GM18526 (cell line): ENCODE measurements around the gene UBE2E2.

Experiments
- POLR2A ChIP-seq: IDR thresholded peaks from 3 replicates; pipeline ENCODE4 v1.6.1; 2011; ENCODE audit not compliant: insufficient read length; ENCODE audit errors: extremely low read depth

The UBE2E2 gene

GRCh38 chr3:23248594-23249131 is 45.5 kb downstream of the UBE2E2 start:
- TF ChIP-seq POLR2A = no peak

GRCh38 chr3:23249961-23250360 is 46.8 kb downstream of the UBE2E2 start:
- TF ChIP-seq POLR2A = no peak

- no peak for TF ChIP-seq POLR2A
Observed at GRCh38 chr3:23252122-23252521, 49.0 kb downstream of the UBE2E2 start.

- no peak for TF ChIP-seq POLR2A
Observed at GRCh38 chr3:23253214-23253613, 50.1 kb downstream of the UBE2E2 start.

GRCh38 chr3:23254282-23254681 is 51.2 kb downstream of the UBE2E2 start:
- no peak for TF ChIP-seq POLR2A

- no peak for TF ChIP-seq POLR2A
Observed at GRCh38 chr3:23254835-23255234, 51.7 kb downstream of the UBE2E2 start.

DNA sequence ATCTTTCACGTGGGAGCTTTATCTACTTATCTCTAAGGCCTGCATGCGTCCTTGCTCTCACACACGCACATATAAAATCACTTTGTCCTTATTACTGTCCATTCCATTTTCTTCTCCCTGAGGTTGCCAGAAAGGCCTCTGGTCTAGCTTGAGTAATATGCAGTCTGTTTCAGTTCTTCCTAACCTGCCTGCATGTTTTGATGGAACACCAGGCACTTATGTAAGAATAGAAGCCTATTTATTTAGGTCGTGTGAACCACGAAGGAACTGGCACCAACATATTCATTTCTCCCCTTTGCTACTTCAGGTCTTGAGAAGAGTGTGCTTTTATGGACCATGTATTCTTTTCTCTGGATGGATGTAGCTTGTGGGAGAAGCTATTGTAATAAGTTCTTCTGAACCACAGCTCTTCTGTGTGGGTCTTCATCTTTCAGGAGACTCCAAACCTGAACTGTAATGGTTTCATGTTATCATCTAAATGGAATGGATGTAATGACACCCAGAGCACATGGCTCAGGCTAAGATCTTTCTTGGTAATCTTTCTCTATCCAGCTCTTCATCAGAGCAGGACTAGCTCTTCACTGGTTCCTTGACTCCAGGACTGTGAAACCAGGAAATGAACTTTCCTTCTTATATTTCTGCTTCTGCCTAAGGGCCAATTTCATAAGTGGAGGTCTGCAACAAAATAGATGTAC is 53.8 kb downstream of the UBE2E2 start:
- TF ChIP-seq POLR2A = no peak

DNA sequence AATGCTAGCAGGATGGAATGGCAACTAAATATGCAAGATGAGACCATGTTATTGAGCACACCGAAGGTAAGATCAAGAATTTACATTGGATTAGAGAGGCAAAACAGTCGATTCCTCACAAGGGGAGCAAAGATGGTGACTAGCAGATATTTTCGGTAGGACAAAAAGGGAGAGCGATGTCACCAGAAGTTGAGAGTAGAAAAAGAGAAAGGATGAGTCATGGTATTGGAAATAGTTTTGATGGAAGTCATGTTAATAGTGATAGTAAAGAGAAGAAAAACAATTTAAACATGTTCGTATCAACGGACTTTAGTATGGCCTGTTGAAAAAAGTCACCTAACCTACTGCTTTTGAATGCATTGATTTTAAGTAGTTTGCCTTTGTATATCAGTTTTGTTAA is 55.0 kb downstream of the UBE2E2 start:
- TF ChIP-seq POLR2A = no peak

GRCh38 chr3:23259515-23259914 is 56.4 kb downstream of the UBE2E2 start:
- TF ChIP-seq POLR2A = no peak

GRCh38 chr3:23262766-23263165 is 59.6 kb downstream of the UBE2E2 start:
- no peak for TF ChIP-seq POLR2A

- no peak for TF ChIP-seq POLR2A
Observed at GRCh38 chr3:23263796-23264195, 60.7 kb downstream of the UBE2E2 start.

DNA sequence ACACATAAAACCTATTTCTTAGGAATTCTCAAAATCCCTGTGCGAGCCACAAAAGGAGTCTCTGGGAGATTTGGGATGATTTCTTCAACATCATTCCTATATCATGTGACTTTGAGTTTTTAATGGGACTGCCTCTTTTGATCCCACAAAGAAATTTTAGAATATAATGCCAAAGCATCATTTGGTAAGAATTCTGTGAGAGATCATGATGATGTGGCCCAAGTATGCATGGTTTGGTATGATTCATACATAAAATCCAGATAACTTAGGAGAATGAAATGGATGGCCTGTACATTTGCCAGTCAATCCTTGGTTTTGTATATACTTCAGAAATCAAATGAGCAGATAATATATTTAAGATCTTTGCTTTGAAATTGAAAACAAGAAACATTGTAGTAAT is 61.3 kb downstream of the UBE2E2 start:
- no peak for TF ChIP-seq POLR2A

- no peak for TF ChIP-seq POLR2A
Observed at GRCh38 chr3:23270423-23270822, 67.3 kb downstream of the UBE2E2 start.

GRCh38 chr3:23271876-23272741 is 69.0 kb downstream of the UBE2E2 start:
- no peak for TF ChIP-seq POLR2A

- no peak for TF ChIP-seq POLR2A
Observed at GRCh38 chr3:23272820-23273219, 69.7 kb downstream of the UBE2E2 start.

- no peak for TF ChIP-seq POLR2A
Observed at GRCh38 chr3:23275061-23275460, 71.9 kb downstream of the UBE2E2 start.
